Hindlimb muscle (tissue), 1 donor: ENCODE results near the gene KDF1. TPM values are rescaled to one million over a fixed set of nuclear protein-coding genes. Genes with fewer than 3 reads are reported as not detected.
A peak's percentile ranks its signal among the peaks of the same experiment; 100 is the strongest.
"Not testable (repeated sequence)": the region's sequence is repeated elsewhere in the genome, so short reads cannot be mapped to it uniquely, and the experiment has no call there.

Experiments
- DNase-seq: peaks from one replicate; pipeline ENCODE4 v3.0.0-alpha.2; 2013
- polyA plus RNA-seq: library from polyadenylated mRNA; unstranded; fragments of 120-200 nt; gene quantifications from one replicate; pipeline ENCODE4 v1.2.1, GENCODE V29; 2013; ENCODE audit not compliant: insufficient read length

Gene KDF1
- polyA plus RNA-seq, 1 donor = not detected

DNA sequence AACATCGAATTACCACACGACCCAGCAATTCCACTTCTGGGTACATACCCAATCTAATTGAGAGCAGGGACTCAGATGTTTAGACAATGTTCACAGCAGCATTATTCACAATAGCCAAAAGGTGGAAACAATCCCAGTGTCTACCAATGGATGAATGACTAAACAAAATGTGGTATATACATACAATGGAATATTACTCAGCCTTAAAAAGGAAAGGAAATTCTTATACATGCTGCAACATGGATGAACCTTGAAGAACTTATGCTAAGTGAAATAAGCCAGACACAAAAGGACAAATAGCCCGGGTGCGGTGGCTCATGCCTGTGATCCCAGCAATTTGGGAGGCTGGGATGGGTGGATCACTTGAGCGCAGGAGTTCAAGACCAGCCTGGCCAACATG, 6.9 kb downstream of the KDF1 start:
- DNase-seq = no peak

DNA sequence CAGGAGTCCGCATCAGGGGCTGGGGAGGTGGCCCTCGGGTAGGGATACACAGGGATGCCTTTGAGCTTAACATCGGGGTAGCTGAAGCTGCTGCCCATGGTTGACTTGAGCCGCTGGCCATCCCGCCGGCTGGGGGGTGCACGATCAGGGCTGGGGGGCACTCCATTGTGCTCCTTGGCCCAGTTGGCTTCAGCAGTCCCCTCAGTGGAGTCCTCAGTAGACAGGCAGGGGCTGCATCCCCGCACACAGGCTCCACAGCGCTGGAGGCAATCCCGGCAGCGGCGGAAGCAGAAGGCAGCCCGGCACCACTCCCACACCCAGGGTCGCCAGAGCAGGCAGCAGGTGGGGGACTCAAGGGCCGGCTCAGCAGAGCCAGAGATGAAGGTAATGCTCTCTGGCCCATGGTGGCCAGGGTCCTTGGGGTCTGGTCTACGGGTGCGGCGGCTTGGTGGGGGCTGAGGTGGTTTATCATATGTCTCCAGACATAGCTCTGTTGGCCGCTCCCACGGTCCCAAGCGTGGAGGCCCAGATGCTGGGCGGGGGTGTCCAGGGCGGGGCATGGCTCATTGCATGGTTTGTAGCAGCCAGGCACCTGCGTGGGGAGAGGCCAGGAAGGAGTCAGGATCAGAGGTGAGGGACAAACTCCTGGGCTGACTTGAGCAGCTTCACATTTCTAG, 8.3 kb downstream of the KDF1 start:
- DNase-seq = no peak

DNA sequence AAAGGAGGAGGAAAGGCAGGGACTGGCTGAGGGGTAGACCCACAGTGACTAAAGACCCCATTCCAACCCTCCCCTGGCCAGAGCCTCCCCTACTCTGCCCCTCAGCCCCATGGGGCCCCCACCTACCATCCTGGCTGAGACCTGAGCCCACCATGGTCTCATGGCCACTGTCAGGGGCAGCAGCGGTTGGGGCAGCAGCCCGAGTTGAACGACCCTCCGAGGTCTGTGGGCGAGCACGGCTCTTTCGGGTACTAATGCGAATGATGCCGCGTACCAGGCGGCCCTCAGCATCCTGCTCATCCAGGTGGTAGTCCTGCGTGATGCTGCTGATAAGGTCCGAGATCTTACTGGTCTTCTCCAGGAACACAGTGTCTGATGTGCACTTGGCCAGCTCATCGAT, 9.1 kb downstream of the KDF1 start:
- DNase-seq = no peak

DNA sequence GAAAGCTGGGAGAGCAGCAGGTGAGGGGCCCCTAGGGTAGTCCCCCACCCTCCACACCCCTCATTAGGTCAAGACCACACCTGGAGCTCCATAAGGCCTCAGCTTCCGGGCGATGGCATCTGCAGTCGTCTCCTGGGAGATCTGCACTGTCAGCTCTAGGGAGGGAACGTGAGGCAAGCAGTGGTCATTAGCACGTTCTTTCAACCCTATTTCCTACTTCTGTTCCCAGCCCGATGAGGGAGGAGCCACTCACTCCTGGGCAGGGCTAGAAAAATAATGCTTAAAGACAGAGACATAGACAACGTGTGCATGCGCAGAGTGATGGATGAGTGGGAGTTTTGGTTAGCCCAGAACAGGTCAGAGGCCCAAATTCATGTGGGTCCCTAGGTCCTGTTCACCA, 9.7 kb downstream of the KDF1 start:
- no peak for DNase-seq

DNA sequence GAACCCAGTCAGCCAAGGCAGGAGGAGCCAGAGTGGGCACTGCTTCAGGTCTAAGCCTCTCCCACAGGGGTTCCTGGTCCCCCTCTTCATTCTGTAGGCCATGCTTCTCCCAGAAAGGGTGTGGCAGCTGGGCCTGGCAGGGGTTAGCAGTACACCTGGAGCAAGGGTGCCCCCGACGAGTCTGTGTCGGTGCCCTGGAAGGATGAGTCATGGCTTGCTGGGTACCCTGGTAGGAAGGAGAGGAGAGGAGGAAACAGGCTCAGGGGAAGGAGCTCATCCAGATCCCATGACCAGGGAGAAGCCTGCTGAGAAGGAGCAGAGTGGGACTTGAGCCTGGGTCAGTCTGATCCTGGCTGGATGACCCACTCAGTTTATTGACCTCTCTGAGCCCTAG, 10.3 kb downstream of the KDF1 start:
- DNase-seq = no peak

DNA sequence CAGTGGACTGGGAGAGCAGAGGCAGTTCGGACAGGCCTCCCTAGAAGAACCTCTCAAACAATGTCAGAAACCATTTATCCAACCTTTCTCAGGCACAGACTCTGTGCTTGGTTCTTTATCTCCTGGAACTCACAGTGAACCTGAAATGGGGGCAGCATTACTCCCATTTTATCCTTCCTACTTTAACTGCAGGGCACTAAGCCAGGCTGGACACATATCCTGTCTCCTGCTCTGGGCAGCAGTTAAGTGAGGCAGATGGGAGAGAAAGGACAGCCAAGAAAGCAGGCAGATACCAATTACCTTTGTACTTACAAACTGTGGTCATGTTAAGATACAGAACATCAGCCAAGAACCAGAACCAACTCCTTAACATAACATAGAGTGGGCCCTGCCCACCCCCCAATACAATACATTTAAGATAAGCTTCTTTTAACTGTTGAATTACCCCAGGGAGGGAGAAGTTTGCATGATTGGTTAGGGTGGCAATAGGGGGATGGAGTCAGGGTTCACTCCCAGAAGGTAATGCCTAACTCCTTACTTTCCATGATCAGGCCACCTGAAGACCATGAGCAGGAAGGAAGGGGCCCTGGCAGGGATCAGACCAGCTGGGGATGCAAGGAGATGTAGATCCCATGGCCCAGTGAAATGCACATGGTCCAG, 10.9 kb downstream of the KDF1 start:
- no peak for DNase-seq

DNA sequence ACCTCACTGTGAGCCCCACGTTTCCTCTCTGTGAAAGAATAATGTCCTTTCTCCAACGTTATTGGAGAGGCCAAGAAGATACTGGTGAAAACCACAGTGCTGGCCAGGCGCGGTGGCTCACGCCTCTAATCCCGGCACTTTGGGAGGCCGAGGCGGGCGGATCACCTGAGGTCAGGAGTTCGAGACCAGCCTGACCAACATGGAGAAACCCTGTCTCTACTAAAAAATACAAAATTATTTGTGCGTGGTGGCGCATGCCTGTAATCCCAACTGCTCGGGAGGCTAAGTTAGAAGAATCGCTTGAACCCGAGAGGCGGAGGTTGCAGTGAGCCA, 11.6 kb downstream of the KDF1 start:
- not testable (repeated sequence) for DNase-seq

DNA sequence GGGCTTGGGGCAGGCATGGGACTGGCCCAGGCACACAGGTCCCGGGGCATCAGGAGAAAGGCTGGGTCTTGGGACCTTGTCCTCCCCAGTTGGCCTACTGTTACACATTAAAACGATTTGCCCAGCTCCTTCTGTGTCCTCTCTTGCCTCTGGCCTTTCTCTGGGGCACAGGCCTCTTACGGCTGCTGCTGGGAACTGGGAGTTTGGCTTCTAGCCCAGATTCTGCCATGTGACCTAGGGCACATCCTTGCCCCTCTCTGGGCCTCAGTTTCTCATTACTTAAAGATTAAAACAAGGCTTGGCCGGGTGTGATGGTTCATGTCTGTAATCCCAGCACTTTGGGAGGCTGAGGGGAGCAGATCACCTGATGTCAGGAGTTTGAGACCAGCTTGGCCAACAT, 14.0 kb downstream of the KDF1 start:
- DNase-seq = no peak

DNA sequence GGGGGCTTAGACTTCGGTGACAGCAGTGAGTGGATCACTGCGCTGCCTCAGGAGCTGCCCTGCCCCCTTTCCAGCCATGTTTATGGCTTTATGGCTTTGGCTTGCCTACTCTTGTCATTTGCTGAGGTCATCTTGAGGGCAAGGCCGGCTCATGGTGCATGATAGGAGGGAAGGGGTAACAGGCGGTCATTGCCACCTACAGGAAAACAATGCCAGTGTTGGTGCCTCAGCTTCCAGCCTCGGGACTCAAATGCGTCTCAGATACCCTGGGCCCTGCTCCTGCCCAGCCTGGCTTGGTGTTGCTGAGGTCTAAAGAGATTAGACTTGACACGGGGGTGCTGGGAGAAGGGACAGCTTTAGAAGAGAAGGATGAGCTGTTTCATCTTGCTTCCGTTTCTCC, 14.5 kb downstream of the KDF1 start:
- no peak for DNase-seq

DNA sequence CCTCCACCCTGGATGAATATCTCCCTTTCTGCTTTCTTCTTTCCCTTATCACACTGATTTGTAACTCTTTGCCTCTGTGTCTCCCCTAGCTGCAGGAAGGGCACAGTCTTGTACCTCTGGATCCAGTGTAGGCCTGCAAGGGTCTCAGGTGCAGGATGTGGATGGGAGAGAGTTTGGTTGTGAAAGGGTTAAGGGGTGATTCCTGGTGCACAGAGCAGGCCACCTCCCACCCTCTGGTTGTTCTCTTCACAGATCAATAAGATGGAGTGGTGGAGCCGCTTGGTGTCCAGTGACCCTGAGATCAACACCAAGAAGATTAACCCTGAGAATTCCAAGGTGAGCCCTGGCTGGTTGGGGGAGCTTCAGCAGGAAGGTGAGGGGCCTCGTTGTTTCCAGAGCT, 15.1 kb downstream of the KDF1 start:
- DNase-seq = no peak

DNA sequence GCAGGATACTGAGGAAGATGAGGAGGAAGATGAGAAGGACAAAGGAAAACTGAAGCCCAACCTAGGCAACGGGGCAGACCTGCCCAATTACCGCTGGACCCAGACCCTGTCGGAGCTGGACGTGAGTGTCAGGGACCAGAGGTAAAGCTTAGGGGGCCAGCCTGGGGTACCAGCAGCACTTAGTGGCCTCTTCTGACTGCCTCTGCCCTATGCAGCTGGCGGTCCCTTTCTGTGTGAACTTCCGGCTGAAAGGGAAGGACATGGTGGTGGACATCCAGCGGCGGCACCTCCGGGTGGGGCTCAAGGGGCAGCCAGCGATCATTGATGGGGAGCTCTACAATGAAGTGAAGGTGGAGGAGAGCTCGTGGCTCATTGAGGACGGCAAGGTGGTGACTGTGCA, 17.6 kb downstream of the KDF1 start:
- no peak for DNase-seq

DNA sequence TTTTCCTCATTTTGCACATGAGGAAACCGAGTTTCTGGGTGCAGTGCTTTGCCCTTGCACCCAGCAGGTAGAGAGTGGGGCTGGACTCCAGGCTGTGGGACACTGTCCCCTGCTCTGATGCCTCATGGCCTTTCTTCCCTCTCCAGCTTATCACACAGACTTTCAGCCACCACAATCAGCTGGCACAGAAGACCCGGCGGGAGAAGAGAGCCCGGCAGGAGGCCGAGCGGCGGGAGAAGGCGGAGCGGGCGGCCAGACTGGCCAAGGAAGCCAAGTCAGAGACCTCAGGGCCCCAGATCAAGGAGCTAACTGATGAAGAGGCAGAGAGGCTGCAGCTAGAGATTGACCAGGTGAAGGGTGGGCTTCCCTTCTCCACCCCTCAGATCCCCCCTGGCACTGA, 19.0 kb downstream of the KDF1 start:
- no peak for DNase-seq

DNA sequence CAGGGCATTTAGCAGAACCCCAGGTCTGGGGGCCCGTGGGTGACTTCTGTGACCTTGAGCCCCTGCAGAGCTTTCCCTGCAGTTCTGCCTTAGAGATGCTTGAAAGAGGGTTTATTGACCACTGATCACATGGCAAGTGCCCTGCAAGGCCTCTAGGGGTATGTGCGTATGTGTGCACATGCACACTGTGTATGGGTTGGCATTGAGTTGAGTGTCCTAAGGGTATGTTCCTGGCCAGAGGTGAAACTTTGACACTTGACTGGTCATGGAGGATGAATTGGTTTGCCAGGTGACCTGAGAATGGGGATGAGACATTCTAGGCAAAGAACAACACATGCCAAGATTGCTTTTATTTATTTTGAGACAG, 21.6 kb downstream of the KDF1 start:
- no peak for DNase-seq

DNA sequence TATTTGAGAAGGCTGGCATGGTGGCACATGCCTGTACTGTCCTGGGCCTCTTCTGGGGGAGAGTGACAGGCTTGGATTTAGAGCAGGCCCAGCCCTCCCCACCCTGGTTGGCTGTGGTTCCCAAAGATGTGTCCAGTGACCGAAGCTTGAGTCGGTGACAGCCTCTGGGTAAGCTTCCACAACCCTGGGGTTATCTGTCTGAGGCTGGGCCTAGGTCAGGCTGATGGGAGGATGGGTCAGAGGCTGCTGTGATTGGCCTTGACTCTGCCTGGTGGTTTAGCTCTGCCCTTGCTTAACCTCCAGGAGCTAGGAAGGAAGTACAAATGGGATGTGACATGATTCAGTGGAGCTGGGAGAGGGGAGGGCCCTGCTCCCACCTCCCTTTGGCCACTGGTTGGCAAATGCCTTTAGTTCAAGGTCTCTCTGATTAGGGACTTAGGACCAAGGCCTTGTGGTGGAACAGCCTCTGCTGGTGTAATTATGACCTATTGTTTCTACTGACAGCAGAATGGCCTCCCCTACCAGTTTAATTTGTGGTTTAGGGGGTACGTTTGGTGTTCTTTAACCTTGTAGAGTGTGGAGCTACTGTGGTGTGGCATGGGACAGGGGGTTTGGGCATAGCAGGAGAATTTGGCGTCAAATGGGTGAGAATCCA, 22.1 kb downstream of the KDF1 start:
- no peak for DNase-seq

DNA sequence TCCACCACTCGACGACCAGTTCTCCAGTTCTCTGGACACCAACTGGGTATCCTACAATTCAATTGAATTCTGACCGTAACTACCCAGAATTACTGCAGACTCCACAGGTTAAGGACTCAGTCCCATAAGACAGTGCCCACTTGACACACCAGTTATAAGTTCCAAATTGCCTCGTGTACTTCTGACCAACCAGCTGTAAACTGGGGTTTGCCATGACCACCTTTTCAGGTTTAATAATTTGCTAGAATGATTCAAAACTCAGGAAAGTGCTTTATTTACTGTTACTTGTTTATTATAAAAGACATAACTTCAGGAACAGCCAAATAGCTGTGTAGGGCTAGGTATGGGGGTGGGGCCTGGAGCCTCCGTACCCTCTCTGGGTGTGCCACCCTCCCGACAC, 23.4 kb downstream of the KDF1 start:
- DNase-seq = no peak

DNA sequence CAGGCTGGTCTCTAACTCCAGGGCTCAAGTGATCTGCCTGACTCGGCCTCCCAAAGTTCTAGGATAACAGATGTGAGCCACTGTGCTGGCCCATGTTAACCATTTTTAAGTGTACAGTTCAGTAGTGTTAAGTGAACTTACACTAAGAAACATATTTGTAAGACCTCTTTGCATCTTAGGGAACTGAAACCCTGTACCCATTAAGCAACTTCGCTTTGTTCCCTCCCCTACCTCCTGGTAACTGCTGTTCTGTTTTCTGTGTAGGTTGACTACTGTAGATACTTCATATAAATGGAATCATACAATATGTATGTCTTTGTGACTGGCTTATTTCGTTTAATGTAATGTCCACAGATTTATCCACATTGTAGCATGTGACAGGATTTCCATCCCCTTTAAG, 27.7 kb downstream of the KDF1 start:
- DNase-seq = no peak

DNA sequence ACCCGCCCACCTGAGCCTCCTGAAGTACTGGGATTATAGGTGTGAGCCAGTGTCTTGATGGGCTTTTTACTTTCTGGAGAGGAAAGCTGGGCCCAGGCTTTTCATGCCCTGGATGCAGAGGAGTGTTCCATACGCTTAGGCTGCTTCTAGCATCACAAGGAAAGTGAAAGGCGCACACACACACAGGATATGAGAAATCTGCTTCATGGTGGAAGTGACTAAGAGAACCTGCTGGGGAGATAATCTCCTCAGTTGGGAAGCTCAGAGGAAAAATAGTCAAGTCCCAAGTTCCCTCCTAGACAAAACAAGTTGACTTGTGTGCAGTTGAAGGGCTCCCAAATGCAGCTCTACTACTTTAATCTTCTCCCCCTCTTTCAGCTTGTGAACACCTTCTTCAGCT, 36.6 kb downstream of the KDF1 start:
- DNase-seq = no peak

DNA sequence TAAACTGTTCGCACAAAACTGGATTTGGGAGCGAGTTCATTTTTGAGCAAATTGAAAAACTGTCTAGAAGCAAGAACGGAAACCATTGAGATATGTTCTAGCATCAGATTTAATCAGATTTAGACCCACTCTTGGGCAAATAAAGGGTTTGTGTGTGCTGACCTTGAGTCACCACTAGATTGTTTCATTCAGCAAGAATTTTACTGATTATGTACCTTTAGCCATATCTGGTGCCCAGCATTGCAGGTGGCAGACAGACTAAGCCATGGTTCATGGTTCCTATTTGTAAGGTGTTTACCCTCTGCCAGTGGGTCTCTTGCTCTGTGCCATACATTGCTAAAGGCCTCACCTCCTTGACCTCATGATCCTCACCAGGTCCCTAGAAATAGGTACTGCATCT, 37.4 kb downstream of the KDF1 start:
- DNase-seq = no peak

DNA sequence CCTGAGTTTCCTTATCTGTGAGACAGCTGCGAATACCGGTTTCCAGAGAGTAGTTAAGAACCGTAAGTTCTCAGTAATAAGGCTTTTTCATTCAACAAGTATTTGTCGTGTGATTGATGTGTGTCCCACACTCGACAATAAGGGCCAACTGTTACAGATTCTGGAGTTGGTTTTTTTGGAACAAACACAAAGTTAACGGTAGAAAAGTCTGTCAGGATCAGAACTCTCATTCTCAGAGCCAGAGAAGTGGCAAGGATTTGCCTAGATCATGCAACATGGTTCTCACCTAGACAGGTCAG, 37.9 kb downstream of the KDF1 start:
- no peak for DNase-seq

DNA sequence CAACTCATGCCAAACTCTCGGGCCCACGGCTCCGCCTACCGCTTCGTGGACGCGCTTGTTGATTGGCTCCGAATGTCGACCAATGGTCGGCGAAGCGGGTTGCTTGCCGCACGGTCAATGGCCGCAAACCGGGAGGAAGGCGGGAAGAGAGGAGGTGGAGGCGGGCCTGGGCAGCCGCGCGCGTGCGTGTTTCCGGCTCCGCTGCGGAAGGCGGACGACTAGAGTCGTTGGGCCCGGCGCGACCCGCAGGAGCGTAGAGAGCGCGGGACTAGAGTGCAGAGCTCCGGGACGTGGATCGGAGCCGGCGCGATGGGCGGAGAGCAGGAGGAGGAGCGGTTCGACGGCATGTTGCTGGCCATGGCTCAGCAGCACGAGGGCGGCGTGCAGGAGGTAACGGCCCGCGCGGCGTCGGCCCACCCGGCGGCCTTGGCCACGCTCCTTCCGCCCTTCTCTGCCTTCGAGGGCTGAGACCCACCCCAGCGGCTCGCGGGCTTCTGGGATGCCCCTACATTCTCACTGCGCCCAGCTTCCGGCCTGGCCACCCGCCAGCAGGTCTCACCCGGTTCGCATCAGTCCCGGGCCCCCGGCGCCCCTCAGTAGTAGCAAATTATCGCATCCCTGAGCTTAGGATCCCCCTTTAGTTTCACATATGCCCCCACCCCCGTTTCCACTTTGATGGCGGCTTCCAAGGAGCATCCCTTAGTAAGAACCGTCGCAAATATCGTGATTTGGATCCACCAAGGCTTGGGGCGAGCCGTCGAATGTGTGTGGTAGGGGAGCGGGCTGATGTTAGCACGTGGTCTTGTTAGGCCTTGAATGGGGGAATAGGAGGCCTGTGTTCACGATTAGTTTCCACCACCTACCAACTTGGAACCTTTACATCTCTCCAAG, 38.5 kb downstream of the KDF1 start, which contains the start of gene NUDC:
Gene NUDC (plus strand): TSS at position 204 of the 891 bp plus-strand sequence. CDS start 106 bp downstream, at position 310.
- peak; percentile 96 for DNase-seq

DNA sequence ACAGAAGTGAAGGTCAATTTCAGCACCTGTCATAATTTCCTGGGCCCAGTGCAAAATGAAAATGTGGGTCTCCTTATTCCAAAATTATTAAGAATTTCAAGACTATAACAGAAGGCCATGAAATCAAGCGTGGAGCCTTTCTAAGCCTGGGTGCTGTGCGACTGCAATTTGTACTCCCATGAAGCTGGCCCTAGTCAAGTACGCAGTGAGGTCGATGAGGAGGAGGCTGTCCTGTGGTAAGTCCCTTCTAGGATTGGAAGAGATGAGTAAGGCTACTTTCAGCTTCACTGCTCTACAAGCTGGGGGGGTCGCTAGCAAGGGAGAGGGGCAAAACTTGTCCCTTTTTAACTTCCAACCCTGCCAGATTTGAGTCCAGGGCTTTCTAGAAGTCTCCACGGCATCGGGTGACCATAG, 39.1 kb downstream of the KDF1 start:
- no peak for DNase-seq

DNA sequence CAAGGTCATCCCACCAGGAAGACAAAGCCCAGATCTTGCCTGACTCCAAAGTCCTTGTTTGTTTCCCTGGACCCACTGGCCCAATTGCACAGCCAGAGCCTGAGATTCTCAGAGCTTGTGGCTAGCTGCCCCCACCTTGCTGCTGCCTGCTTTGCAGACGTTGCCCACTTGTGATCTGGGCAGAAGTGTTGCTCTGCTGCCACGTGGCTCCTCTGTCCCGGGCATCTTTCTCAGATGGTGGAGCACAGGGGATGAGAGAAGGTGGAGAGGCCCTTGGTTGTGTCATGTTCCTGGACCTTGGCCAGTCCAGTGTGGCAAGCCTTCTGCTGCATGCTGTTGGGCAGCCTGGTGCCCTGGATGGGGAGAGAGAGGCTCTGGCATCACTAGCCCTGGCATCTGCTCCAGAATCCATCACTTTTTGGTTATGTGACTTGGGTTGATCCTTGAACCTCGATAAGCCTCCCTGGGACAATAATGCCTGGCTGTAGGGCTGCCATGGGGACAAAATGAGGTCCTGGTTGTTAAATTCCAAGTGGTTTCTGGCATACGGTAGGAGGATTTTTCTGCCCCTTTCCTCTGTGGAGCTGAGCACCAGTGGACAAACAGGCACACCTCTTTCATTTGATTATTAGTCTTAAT, 44.9 kb downstream of the KDF1 start:
- no peak for DNase-seq
